ENCODE results near the gene TCIRG1. TPM values are rescaled to one million over a fixed set of nuclear protein-coding genes. Genes with fewer than 3 reads are reported as not detected.
A peak's percentile ranks its signal among the peaks of the same experiment; 100 is the strongest.
"Not testable (repeated sequence)": the region's sequence is repeated elsewhere in the genome, so short reads cannot be mapped to it uniquely, and the experiment has no call there.

TCIRG1 gene
- 25.9 and 34.5 TPM in 2 replicates for polyA plus RNA-seq (2014; cell fraction: cytosol; rRNA removed)
- 992 and 1,068 TPM in 2 replicates for polyA plus RNA-seq (2014; cell fraction: nucleus; rRNA removed)

GRCh38 chr11:68038718-68039525, at the start of gene TCIRG1:
TCIRG1 (plus strand) TSS chr11:68039025; CDS start chr11:68041272, 2,247 bp downstream.
- peak; percentile 69 for DNase-seq (ENCODE audit: low spot score)

- not testable (repeated sequence) for DNase-seq (ENCODE audit: low spot score)
Measured at GRCh38 chr11:67990546-67991346, 48.1 kb upstream of the TCIRG1 start.

GRCh38 chr11:67991347-67992121, 47.3 kb upstream of the TCIRG1 start:
- DNase-seq (ENCODE audit: low spot score): not testable (repeated sequence)

GRCh38 chr11:67993821-67994220, 45.0 kb upstream of the TCIRG1 start:
- peak; percentile 13 for DNase-seq (ENCODE audit: low spot score)

GRCh38 chr11:67994387-67994786, 44.4 kb upstream of the TCIRG1 start:
- not testable (repeated sequence) for DNase-seq (ENCODE audit: low spot score)

GRCh38 chr11:67995129-67995528, 43.7 kb upstream of the TCIRG1 start:
- not testable (repeated sequence) for DNase-seq (ENCODE audit: low spot score)

- DNase-seq (ENCODE audit: low spot score): not testable (repeated sequence)
Measured at GRCh38 chr11:67995579-67995978, 43.2 kb upstream of the TCIRG1 start.

- no peak for DNase-seq (ENCODE audit: low spot score)
Measured at GRCh38 chr11:67996051-67996450, 42.8 kb upstream of the TCIRG1 start.

GRCh38 chr11:67996622-67997474, 42.0 kb upstream of the TCIRG1 start:
- DNase-seq (ENCODE audit: low spot score): peak; percentile 38

- no peak for DNase-seq (ENCODE audit: low spot score)
Measured at GRCh38 chr11:67997475-67997921, 41.3 kb upstream of the TCIRG1 start.

GRCh38 chr11:67998150-67999045, 40.4 kb upstream of the TCIRG1 start:
- no peak for DNase-seq (ENCODE audit: low spot score)

GRCh38 chr11:67999201-67999629, 39.6 kb upstream of the TCIRG1 start:
- peak; percentile 0 for DNase-seq (ENCODE audit: low spot score)

GRCh38 chr11:67999704-68000103, 39.1 kb upstream of the TCIRG1 start:
- peak; percentile 3 for DNase-seq (ENCODE audit: low spot score)

- DNase-seq (ENCODE audit: low spot score): no peak
Measured at GRCh38 chr11:68002575-68002937, 36.3 kb upstream of the TCIRG1 start.

GRCh38 chr11:68002938-68003845, 35.6 kb upstream of the TCIRG1 start:
- no peak for DNase-seq (ENCODE audit: low spot score)

- DNase-seq (ENCODE audit: low spot score): peak; percentile 47
Measured at GRCh38 chr11:68003846-68004550, 34.8 kb upstream of the TCIRG1 start, which contains the start of gene UNC93B1. UNC93B1 (minus strand) TSS chr11:68004097; CDS start chr11:68004043, 54 bp downstream.

- DNase-seq (ENCODE audit: low spot score): no peak
Measured at GRCh38 chr11:68004551-68005335, 34.1 kb upstream of the TCIRG1 start.
